ENCODE results near the gene C8B. TPM values are rescaled to one million over a fixed set of nuclear protein-coding genes. Genes with fewer than 3 reads are reported as not detected.

The C8B gene
- total RNA-seq, 1 experiment from 2014 or later, result not detected

DNA sequence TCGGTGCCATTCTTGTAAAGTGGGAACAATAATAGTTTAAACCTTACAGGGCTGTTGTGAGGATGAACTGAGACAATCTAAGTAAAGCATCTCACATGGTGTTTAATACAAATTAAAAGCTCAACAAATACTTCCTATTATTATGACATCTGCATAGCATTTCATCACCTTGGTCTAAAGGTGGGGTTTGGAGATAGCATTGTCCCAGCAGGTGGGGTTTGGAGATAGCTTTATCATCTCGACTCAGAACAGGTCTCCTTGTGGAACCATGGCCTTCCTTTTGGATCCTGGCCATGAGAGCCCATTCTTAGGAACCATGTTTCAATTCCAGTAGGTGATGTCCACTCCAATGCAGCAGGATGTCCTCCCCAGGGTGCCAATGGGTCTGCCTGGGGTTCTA is 20.6 kb upstream of the C8B start:
- TF ChIP-seq, protein P1, sequence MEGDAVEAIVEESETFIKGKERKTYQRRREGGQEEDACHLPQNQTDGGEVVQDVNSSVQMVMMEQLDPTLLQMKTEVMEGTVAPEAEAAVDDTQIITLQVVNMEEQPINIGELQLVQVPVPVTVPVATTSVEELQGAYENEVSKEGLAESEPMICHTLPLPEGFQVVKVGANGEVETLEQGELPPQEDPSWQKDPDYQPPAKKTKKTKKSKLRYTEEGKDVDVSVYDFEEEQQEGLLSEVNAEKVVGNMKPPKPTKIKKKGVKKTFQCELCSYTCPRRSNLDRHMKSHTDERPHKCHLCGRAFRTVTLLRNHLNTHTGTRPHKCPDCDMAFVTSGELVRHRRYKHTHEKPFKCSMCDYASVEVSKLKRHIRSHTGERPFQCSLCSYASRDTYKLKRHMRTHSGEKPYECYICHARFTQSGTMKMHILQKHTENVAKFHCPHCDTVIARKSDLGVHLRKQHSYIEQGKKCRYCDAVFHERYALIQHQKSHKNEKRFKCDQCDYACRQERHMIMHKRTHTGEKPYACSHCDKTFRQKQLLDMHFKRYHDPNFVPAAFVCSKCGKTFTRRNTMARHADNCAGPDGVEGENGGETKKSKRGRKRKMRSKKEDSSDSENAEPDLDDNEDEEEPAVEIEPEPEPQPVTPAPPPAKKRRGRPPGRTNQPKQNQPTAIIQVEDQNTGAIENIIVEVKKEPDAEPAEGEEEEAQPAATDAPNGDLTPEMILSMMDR (IDR thresholded peaks at IDR 0.05; ENCODE audit: unreplicated experiment), result no peak
- intact Hi-C loops (cut with micrococcal nuclease; ENCODE audit: unreplicated experiment), result no loop called here
- Mint-ChIP-seq H3K4me3 (ENCODE audit: low read depth, unreplicated experiment) (no peak overlapping the region), H3K4me1 (ENCODE audit: low read depth, unreplicated experiment) (no peaks in the 10 kb centered on the region), H3K27ac (ENCODE audit: unreplicated experiment) (no peak overlapping the region), H3K27me3 (ENCODE audit: unreplicated experiment) (peaks cover under 1% of the 10 kb centered on the region), H3K9me3 (ENCODE audit: low read depth, unreplicated experiment) (peaks cover 2% of the 10 kb centered on the region), H3K36me3 (ENCODE audit: insufficient read depth, unreplicated experiment) (no peaks in the 10 kb centered on the region)
- CTCF ChIA-PET, result no interaction called here
- no peak for DNase-seq
- BruUV-seq (replicated peaks), result no TSS peak

DNA sequence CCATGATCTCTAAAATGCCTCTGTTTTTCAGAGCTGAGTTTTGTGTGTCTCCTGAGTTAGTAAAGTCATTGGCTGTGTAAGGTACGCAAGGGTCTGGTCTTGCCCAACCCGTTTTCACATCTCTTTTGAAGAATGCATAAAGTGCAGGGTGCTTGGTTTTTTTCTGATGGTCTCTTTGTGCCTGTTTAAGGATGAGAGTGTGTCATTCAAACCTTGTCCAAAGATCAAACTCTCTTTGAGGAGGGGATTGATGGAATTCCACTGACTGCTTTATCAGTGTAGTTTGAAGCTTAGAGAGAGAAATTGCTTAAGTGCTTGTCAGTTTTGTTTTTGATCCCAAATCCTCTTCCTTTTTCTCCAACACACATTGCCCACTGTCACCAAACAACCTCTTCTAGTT is 20.0 kb upstream of the C8B start:
- no peak for DNase-seq
- Mint-ChIP-seq H3K36me3 (ENCODE audit: insufficient read depth, unreplicated experiment) (no peaks in the 10 kb centered on the region), H3K4me1 (ENCODE audit: low read depth, unreplicated experiment) (no peaks in the 10 kb centered on the region), H3K9me3 (ENCODE audit: low read depth, unreplicated experiment) (peaks cover 3% of the 10 kb centered on the region), H3K27ac (ENCODE audit: unreplicated experiment) (no peak overlapping the region), H3K27me3 (ENCODE audit: unreplicated experiment) (peaks cover 6% of the 10 kb centered on the region), H3K4me3 (ENCODE audit: low read depth, unreplicated experiment) (no peak overlapping the region)
- BruUV-seq (replicated peaks), result no TSS peak
- intact Hi-C loops (cut with micrococcal nuclease; ENCODE audit: unreplicated experiment), result no loop called here
- CTCF ChIA-PET, result no interaction called here
- TF ChIP-seq, protein P1 (IDR thresholded peaks at IDR 0.05; ENCODE audit: unreplicated experiment), result no peak

DNA sequence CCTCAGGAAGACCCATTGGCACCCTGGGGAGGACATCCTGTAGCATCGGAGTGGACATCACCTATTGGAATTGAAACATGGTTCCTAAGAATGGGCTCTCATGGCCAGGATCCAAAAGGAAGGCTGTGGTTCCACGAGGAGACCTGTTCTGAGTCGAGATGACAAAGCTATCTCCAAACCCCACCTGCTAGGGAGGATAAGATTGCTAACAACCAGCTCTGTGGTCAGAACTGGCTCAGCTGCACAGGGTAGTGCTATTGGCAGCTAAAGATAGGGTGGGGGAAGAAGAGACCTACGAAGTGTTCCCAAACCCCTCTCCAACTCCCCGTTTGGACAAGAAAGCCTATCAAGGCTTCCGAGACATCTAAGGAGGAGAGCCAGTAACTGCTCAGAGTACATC is 17.7 kb upstream of the C8B start:
- intact Hi-C loops (cut with micrococcal nuclease; ENCODE audit: unreplicated experiment), result no loop called here
- Mint-ChIP-seq H3K27ac (ENCODE audit: unreplicated experiment) (no peak overlapping the region), H3K36me3 (ENCODE audit: insufficient read depth, unreplicated experiment) (no peaks in the 10 kb centered on the region), H3K4me1 (ENCODE audit: low read depth, unreplicated experiment) (no peaks in the 10 kb centered on the region), H3K9me3 (ENCODE audit: low read depth, unreplicated experiment) (peaks cover 6% of the 10 kb centered on the region), H3K4me3 (ENCODE audit: low read depth, unreplicated experiment) (no peak overlapping the region), H3K27me3 (ENCODE audit: unreplicated experiment) (peaks cover 30% of the 10 kb centered on the region)
- CTCF ChIA-PET, result no interaction called here
- DNase-seq, result no peak
- TF ChIP-seq, protein P1 (IDR thresholded peaks at IDR 0.05; ENCODE audit: unreplicated experiment), result no peak
- BruUV-seq (replicated peaks), result no TSS peak

DNA sequence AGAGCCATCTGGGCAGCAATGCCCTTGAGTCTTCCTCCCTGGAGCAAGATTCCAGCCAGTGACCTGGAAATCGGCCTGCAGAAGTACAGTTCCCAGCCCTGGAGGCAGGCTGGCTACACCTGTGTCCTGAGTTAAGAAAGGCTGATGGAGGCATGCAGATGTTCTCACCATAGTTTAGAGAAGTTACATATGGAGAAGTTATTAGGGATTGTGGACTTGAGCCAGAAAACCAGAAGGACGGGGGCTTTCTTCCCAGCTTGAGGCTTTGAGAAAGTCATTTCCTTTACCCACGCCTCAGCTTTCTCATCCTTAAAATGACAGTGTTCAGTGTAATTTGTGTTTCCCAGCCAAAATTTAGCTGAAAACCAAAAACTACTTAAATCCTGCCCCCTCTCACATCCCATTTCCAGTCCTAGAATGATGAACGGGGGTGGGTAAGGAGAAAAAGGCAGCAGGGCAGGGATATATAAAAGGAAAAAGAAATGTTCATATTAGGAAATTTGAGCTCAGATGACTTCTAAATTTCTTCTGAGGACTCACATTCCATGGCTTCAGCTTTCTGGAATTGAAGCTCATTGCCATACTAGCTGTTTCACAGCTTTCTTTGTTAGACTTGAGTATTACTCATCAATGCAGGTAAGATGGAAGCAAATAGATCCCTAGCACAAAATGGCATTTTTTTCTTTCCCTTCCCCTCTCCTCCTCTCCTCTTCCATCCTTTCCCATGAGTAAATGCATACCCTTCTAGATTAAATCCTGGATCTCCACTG is 14.4 kb upstream of the C8B start:
- no peaks in the 10 kb centered on the region for H3K36me3 Mint-ChIP-seq (ENCODE audit: insufficient read depth, unreplicated experiment)
- DNase-seq, result no peak
- no peak overlapping the region for H3K4me3 Mint-ChIP-seq (ENCODE audit: low read depth, unreplicated experiment)
- no TSS peak for BruUV-seq (replicated peaks)
- H3K27me3 Mint-ChIP-seq (ENCODE audit: unreplicated experiment), result peaks cover 37% of the 10 kb centered on the region
- H3K9me3 Mint-ChIP-seq (ENCODE audit: low read depth, unreplicated experiment), result peaks cover 6% of the 10 kb centered on the region
- intact Hi-C loops (cut with micrococcal nuclease; ENCODE audit: unreplicated experiment), result no loop called here
- H3K4me1 Mint-ChIP-seq (ENCODE audit: low read depth, unreplicated experiment), result no peaks in the 10 kb centered on the region
- CTCF ChIA-PET, result interaction anchor here (0.6 kb wide), 1 partner anchor 11 kb away, joined by 3 read pairs; no protein-coding TSS in a partner anchor
- H3K27ac Mint-ChIP-seq (ENCODE audit: unreplicated experiment), result no peak overlapping the region
- TF ChIP-seq, protein P1 (IDR thresholded peaks at IDR 0.05; ENCODE audit: unreplicated experiment), result no peak

All from Calu3 (cell line).